Measurements from ENCODE around the gene FOXC2.

FOXC2 gene

GRCh38 chr16:86533076-86533475, 33.6 kb upstream of the FOXC2 start:
- DNase-seq (ENCODE audit: low read depth, low spot score), result no peak

DNA sequence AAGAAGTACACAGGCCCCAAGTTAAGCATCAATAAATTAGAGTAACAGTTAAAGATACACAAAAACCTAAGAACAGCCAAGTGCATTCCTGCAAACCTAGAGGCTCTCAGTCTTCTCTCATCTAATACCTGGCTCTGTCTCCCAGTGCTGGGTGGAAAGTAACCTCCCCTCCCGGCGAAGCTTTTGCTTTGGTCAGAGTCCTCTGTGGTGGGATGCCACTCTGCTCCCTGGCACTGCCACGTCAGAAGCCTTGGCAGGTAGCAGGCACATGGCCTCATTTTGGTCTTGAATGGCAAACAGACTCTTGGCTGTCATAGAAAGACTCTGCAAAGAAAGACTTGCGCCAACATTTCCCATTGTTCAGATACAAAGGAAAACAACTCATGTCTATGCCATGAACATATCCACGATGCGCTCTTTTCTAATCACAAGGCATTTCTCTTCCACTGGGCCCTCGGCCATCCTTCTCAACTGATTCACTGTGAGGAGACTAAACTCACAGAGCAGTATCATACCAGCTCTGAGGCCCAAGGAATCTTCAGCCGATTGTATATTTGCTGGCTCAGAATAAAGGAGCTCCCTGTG, 32.8 kb upstream of the FOXC2 start:
- DNase-seq (ENCODE audit: low read depth, low spot score), result no peak

DNA sequence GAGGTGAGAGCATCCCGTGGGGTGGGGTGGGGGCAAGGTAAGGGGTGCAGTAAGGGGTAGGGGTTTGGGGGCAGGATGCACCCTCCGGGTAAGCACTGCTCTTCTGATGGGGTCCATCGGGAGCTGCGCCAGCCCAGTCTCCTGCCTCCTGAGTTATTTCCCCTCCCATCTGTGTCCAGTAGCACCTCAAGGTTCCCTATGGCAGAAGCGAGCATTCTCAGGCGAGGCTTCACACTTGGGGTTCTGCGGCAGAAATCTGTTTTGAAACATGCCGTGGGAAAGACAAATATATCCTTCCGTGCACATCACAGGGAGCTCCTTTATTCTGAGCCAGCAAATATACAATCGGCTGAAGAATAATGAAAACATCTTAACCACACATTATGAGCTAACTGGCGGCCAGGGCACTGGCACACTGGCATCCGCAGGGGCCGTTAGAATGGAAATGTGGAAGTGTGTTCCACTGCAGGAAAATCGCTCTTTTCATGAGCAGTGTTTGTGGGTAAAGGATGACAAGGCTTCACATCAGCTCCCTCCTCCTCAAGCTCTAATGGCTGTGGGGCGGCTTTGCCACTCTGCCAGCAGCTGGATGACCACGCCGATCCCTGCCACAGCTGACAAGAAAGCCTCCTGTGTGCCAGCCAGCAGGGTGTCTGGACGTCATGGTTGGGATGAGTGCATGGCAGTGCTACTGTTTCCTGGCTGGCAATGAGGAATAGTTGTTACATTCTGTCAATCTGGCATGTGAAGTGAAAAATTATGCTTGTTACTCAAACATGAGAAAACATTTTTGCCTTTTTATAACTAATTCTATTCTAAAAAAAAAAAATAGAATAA, 31.6 kb upstream of the FOXC2 start:
- DNase-seq (ENCODE audit: low read depth, low spot score), result no peak

- no peak for DNase-seq (ENCODE audit: low read depth, low spot score)
These were observed 30.0 kb upstream of the FOXC2 start for GRCh38 chr16:86536621-86537020.

DNA sequence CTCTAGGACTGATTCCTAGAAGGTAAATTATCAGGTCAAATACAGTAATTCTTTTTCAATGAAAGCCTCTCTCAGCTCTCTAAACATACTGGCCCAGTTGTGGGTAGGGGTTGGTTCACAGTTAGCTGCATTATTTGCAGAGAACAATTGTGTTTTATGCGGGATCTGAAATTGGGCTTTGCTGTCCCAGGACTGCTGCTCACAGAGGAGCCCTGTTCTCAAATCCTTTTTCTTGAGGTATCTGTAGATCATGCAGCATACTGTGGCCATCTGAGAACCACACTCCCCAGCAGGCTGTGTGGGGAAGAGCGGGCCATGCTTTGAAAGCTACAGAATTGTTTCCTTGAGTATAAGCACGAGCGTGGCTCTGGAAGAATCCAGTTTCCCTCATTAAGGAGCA, 29.1 kb upstream of the FOXC2 start:
- DNase-seq (ENCODE audit: low read depth, low spot score), result no peak

DNA sequence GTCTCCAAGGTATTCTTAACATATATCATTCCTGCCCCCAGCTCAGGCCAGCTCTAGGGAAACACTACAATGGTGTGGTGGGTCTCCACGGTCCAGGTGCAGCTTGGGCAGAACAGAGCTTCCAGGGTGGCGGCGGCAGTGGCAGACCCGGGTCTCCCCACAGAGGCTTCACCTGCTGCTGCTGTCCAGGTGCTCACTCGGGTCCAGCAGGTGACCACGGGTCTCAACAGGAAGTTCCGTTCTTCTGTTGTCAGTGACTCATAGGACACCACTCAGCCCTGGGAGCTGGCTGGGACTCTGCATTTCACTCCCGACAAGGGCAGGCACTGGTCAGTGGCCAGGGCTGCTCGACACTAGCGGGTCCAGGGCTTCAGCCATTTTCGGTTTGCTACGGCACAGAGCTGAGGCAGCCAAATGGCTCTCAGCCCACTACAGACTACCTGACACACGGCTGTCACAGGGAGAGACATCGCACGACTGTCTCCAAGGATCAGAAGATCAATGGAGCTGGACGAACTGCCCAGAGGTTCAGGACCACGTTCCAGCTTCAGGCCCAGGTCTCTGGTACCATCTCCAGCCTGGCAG, 28.3 kb upstream of the FOXC2 start:
- no peak for DNase-seq (ENCODE audit: low read depth, low spot score)

GRCh38 chr16:86540894-86541293, 25.7 kb upstream of the FOXC2 start:
- DNase-seq (ENCODE audit: low read depth, low spot score), result no peak

GRCh38 chr16:86541560-86541959, 25.1 kb upstream of the FOXC2 start:
- no peak for DNase-seq (ENCODE audit: low read depth, low spot score)

GRCh38 chr16:86542756-86543750, 23.6 kb upstream of the FOXC2 start:
- no peak for DNase-seq (ENCODE audit: low read depth, low spot score)

DNA sequence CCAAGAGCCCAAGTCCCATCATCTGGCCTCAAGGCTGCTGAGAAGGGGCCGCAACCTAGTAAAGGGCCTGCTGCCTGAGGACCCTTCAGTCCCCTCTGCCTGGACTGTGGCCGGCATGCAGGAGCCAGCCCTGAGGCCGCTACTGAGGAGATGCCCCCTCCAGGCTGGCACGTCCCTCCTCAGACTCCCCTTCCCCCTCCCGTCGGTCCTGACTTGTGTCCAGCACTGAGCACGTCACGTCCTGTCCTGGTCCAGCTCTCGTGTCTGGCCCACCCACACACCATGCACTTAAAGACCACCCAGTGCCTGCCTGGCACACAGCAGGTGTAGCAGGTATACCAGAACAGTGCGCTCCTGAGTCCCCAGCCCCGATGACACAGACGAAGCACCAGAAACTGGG, 21.1 kb upstream of the FOXC2 start:
- DNase-seq (ENCODE audit: low read depth, low spot score), result no peak

GRCh38 chr16:86545954-86546637, 20.5 kb upstream of the FOXC2 start:
- no peak for DNase-seq (ENCODE audit: low read depth, low spot score)

GRCh38 chr16:86546638-86547013, 20.0 kb upstream of the FOXC2 start:
- DNase-seq (ENCODE audit: low read depth, low spot score), result no peak

DNA sequence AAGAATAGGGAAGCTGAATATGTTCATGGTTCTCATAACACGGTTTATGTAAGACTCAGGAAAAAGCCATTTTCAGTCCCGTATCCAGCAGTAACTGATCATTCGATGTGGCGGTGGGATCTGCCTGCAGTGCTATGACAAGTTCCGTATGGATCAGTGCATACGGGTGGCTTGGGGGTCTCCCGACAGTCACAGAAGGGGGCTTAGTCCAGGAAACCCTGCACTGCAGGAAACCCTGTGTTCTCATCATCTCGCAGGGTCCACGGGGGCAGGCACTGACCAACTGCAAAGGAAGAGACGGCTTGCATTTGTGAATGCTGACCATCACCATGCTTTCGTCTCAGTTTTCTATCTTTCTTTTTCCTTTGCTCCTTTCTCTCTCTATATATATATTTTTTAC, 19.3 kb upstream of the FOXC2 start:
- DNase-seq (ENCODE audit: low read depth, low spot score), result no peak

- DNase-seq (ENCODE audit: low read depth, low spot score), result no peak
These were observed 17.3 kb upstream of the FOXC2 start for GRCh38 chr16:86549076-86549892.

GRCh38 chr16:86549893-86550190, 16.8 kb upstream of the FOXC2 start:
- no peak for DNase-seq (ENCODE audit: low read depth, low spot score)

DNA sequence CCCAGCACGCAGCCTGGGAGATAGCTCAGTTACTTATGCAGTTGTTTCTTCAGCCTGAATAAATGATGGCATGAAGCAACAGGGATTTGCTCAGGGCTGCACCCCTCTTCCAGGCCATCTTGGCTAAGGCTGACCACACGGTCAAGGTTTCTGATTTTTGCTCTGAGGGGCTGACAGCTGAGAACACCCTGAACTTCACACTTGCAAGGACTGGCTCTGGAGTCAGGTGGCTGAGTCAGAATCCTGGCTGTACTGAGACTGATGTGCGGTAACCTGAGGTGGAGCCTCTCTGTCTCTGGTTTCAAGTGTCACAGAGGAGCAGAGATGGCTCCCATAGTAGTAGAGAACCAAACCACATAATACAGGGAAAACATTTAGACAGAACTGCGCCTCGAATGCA, 16.3 kb upstream of the FOXC2 start:
- DNase-seq (ENCODE audit: low read depth, low spot score), result no peak

GRCh38 chr16:86553356-86553755, 13.3 kb upstream of the FOXC2 start:
- DNase-seq (ENCODE audit: low read depth, low spot score), result no peak

- DNase-seq (ENCODE audit: low read depth, low spot score), result no peak
These were observed 12.1 kb upstream of the FOXC2 start for GRCh38 chr16:86554599-86554916.

DNA sequence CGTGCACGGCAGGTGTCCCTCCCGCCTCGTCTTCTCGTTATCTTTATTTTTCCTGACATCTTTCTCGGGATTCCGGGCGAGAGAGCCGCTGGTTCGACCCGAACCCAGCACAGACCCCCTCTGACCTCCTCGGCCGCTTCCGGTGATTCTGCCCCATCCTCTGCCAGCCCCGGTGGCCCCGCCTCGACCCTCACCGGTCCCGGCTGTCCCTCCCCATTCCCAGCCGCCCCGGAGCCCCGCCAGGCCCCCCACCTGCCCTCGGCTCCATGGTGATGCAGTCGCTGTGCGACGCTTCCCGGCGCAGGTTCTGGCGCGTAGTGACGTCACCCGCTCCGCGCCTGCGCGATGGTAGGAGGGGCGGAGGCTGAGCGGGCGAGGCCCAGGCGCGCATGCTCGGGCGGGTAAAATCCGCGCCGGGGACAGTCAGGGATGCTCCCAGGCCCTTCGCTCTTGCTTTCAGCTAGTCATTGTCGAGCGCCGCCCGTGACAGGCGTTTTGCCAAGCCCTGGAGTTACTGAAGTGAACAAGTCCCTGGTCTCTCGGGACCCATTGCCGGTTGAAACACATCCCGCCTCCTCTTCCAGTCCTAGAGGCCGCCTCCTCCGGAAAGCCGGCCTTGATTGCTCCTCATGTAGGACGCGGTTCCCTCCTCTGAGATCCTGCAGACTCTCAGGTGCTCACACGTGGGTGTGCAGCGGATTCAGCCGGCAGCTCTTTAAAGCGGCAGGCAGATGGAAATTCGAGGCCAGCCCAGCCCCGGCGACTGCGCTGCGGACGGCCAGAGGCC, 11.5 kb upstream of the FOXC2 start, which contains the start of gene MTHFSD:
Gene MTHFSD, minus strand, starts transcription at position 319 of the 787 bp plus-strand sequence. Its CDS starts 51 bp downstream, at position 268.
- DNase-seq (ENCODE audit: low read depth, low spot score), result no peak

GRCh38 chr16:86555704-86556075, 10.9 kb upstream of the FOXC2 start:
- DNase-seq (ENCODE audit: low read depth, low spot score), result no peak
